ENCODE measurements around the gene MYO10.

Gene MYO10

GRCh38 chr5:16862777-16863176, 73.3 kb downstream of the MYO10 start:
- peak overlapping the region; percentile 42 for H3K27ac ChIP-seq (ENCODE audit: low read depth, low read length, severe bottlenecking)
- no peak overlapping the region for H3K4me3 ChIP-seq (ENCODE audit: extremely low read depth, insufficient read depth, low read length, poor library complexity, severe bottlenecking)
- peaks cover 82% of the 10 kb centered on the region for H3K36me3 ChIP-seq (ENCODE audit: control insufficient read depth, insufficient read depth, low read length)
- peaks cover 32% of the 10 kb centered on the region for H3K4me1 ChIP-seq (ENCODE audit: control insufficient read depth, insufficient read depth, low read length, poor library complexity, severe bottlenecking)
- WGBS, 2 experiments (ENCODE audit: insufficient coverage in 2 of 2) = 82 to 83% methylated on average over 2 to 3 of the region's 3 CpGs
- peaks cover 5% of the 10 kb centered on the region for H3K9me3 ChIP-seq (ENCODE audit: control insufficient read depth, low read length)

GRCh38 chr5:16859346-16859745, 76.7 kb downstream of the MYO10 start:
- Histone ChIP-seq H3K9me3 (ENCODE audit: control insufficient read depth, low read length) (peaks cover 5% of the 10 kb centered on the region), H3K36me3 (ENCODE audit: control insufficient read depth, insufficient read depth, low read length) (peaks cover 70% of the 10 kb centered on the region), H3K4me1 (ENCODE audit: control insufficient read depth, insufficient read depth, low read length, poor library complexity, severe bottlenecking) (peaks cover 30% of the 10 kb centered on the region), H3K27ac (ENCODE audit: low read depth, low read length, severe bottlenecking) (no peak overlapping the region), H3K4me3 (ENCODE audit: extremely low read depth, insufficient read depth, low read length, poor library complexity, severe bottlenecking) (no peak overlapping the region)

- 100% methylated on average over 4 of the region's 6 CpGs for WGBS, 2 experiments (ENCODE audit: insufficient coverage in 2 of 2)
- no peak overlapping the region for H3K4me3 ChIP-seq (ENCODE audit: extremely low read depth, insufficient read depth, low read length, poor library complexity, severe bottlenecking)
- H3K9me3 ChIP-seq (ENCODE audit: control insufficient read depth, low read length) = peaks cover 5% of the 10 kb centered on the region
- peaks cover 24% of the 10 kb centered on the region for H3K4me1 ChIP-seq (ENCODE audit: control insufficient read depth, insufficient read depth, low read length, poor library complexity, severe bottlenecking)
- H3K27ac ChIP-seq (ENCODE audit: low read depth, low read length, severe bottlenecking) = no peak overlapping the region
- peaks cover 61% of the 10 kb centered on the region for H3K36me3 ChIP-seq (ENCODE audit: control insufficient read depth, insufficient read depth, low read length)
These were observed 77.9 kb downstream of the MYO10 start for GRCh38 chr5:16858151-16858550.

- 88 to 89% methylated on average over 4 of the region's 4 CpGs for WGBS, 2 experiments (ENCODE audit: insufficient coverage in 2 of 2)
- Histone ChIP-seq H3K4me1 (ENCODE audit: control insufficient read depth, insufficient read depth, low read length, poor library complexity, severe bottlenecking) (peaks cover 24% of the 10 kb centered on the region), H3K4me3 (ENCODE audit: extremely low read depth, insufficient read depth, low read length, poor library complexity, severe bottlenecking) (no peak overlapping the region), H3K9me3 (ENCODE audit: control insufficient read depth, low read length) (peaks cover 5% of the 10 kb centered on the region), H3K36me3 (ENCODE audit: control insufficient read depth, insufficient read depth, low read length) (peaks cover 64% of the 10 kb centered on the region), H3K27ac (ENCODE audit: low read depth, low read length, severe bottlenecking) (no peak overlapping the region)
These were observed 78.5 kb downstream of the MYO10 start for GRCh38 chr5:16857635-16858034.

GRCh38 chr5:16856531-16856930, 79.6 kb downstream of the MYO10 start:
- Histone ChIP-seq H3K36me3 (ENCODE audit: control insufficient read depth, insufficient read depth, low read length) (peaks cover 61% of the 10 kb centered on the region), H3K4me1 (ENCODE audit: control insufficient read depth, insufficient read depth, low read length, poor library complexity, severe bottlenecking) (peaks cover 24% of the 10 kb centered on the region), H3K4me3 (ENCODE audit: extremely low read depth, insufficient read depth, low read length, poor library complexity, severe bottlenecking) (no peak overlapping the region), H3K9me3 (ENCODE audit: control insufficient read depth, low read length) (peaks cover 5% of the 10 kb centered on the region), H3K27ac (ENCODE audit: low read depth, low read length, severe bottlenecking) (no peak overlapping the region)
- 83 to 96% methylated on average over 1 to 4 of the region's 5 CpGs for WGBS, 2 experiments (ENCODE audit: insufficient coverage in 2 of 2)

- peak overlapping the region; percentile 30 for H3K27ac ChIP-seq (ENCODE audit: low read depth, low read length, severe bottlenecking)
- H3K9me3 ChIP-seq (ENCODE audit: control insufficient read depth, low read length) = peaks cover 5% of the 10 kb centered on the region
- H3K4me3 ChIP-seq (ENCODE audit: extremely low read depth, insufficient read depth, low read length, poor library complexity, severe bottlenecking) = no peak overlapping the region
- 83 to 91% methylated on average over 9 to 10 of the region's 10 CpGs for WGBS, 2 experiments (ENCODE audit: insufficient coverage in 2 of 2)
- peaks cover 60% of the 10 kb centered on the region for H3K36me3 ChIP-seq (ENCODE audit: control insufficient read depth, insufficient read depth, low read length)
- peaks cover 24% of the 10 kb centered on the region for H3K4me1 ChIP-seq (ENCODE audit: control insufficient read depth, insufficient read depth, low read length, poor library complexity, severe bottlenecking)
These were observed 80.2 kb downstream of the MYO10 start for GRCh38 chr5:16855898-16856297.

GRCh38 chr5:16855485-16855884, 80.6 kb downstream of the MYO10 start:
- H3K27ac ChIP-seq (ENCODE audit: low read depth, low read length, severe bottlenecking) = peak overlapping the region; percentile 30
- H3K4me1 ChIP-seq (ENCODE audit: control insufficient read depth, insufficient read depth, low read length, poor library complexity, severe bottlenecking) = peaks cover 24% of the 10 kb centered on the region
- H3K4me3 ChIP-seq (ENCODE audit: extremely low read depth, insufficient read depth, low read length, poor library complexity, severe bottlenecking) = no peak overlapping the region
- 73 to 75% methylated on average over 5 of the region's 5 CpGs for WGBS, 2 experiments (ENCODE audit: insufficient coverage in 2 of 2)
- H3K36me3 ChIP-seq (ENCODE audit: control insufficient read depth, insufficient read depth, low read length) = peaks cover 56% of the 10 kb centered on the region
- H3K9me3 ChIP-seq (ENCODE audit: control insufficient read depth, low read length) = peaks cover 5% of the 10 kb centered on the region

GRCh38 chr5:16854351-16854750, 81.7 kb downstream of the MYO10 start:
- Histone ChIP-seq H3K4me3 (ENCODE audit: extremely low read depth, insufficient read depth, low read length, poor library complexity, severe bottlenecking) (no peak overlapping the region), H3K9me3 (ENCODE audit: control insufficient read depth, low read length) (peaks cover 3% of the 10 kb centered on the region), H3K4me1 (ENCODE audit: control insufficient read depth, insufficient read depth, low read length, poor library complexity, severe bottlenecking) (peaks cover 24% of the 10 kb centered on the region), H3K27ac (ENCODE audit: low read depth, low read length, severe bottlenecking) (no peak overlapping the region), H3K36me3 (ENCODE audit: control insufficient read depth, insufficient read depth, low read length) (peaks cover 44% of the 10 kb centered on the region)
- 100% methylated on average over 1 of the region's 2 CpGs for WGBS, 2 experiments (ENCODE audit: insufficient coverage in 2 of 2)

GRCh38 chr5:16853518-16853917, 82.6 kb downstream of the MYO10 start:
- Histone ChIP-seq H3K9me3 (ENCODE audit: control insufficient read depth, low read length) (no peaks in the 10 kb centered on the region), H3K4me1 (ENCODE audit: control insufficient read depth, insufficient read depth, low read length, poor library complexity, severe bottlenecking) (peaks cover 24% of the 10 kb centered on the region), H3K36me3 (ENCODE audit: control insufficient read depth, insufficient read depth, low read length) (peaks cover 45% of the 10 kb centered on the region), H3K27ac (ENCODE audit: low read depth, low read length, severe bottlenecking) (no peak overlapping the region), H3K4me3 (ENCODE audit: extremely low read depth, insufficient read depth, low read length, poor library complexity, severe bottlenecking) (no peak overlapping the region)
- 83 to 91% methylated on average over 4 of the region's 4 CpGs for WGBS, 2 experiments (ENCODE audit: insufficient coverage in 2 of 2)

- Histone ChIP-seq H3K4me1 (ENCODE audit: control insufficient read depth, insufficient read depth, low read length, poor library complexity, severe bottlenecking) (peaks cover 20% of the 10 kb centered on the region), H3K27ac (ENCODE audit: low read depth, low read length, severe bottlenecking) (peak overlapping the region; percentile 44), H3K9me3 (ENCODE audit: control insufficient read depth, low read length) (no peaks in the 10 kb centered on the region), H3K36me3 (ENCODE audit: control insufficient read depth, insufficient read depth, low read length) (peaks cover 41% of the 10 kb centered on the region), H3K4me3 (ENCODE audit: extremely low read depth, insufficient read depth, low read length, poor library complexity, severe bottlenecking) (no peak overlapping the region)
- 88 to 90% methylated on average over 5 of the region's 7 CpGs for WGBS, 2 experiments (ENCODE audit: insufficient coverage in 2 of 2)
These were observed 83.7 kb downstream of the MYO10 start for GRCh38 chr5:16852251-16853005.

GRCh38 chr5:16849775-16850174, 86.3 kb downstream of the MYO10 start:
- Histone ChIP-seq H3K27ac (ENCODE audit: low read depth, low read length, severe bottlenecking) (no peak overlapping the region), H3K4me3 (ENCODE audit: extremely low read depth, insufficient read depth, low read length, poor library complexity, severe bottlenecking) (no peak overlapping the region), H3K9me3 (ENCODE audit: control insufficient read depth, low read length) (no peaks in the 10 kb centered on the region), H3K4me1 (ENCODE audit: control insufficient read depth, insufficient read depth, low read length, poor library complexity, severe bottlenecking) (peaks cover 13% of the 10 kb centered on the region), H3K36me3 (ENCODE audit: control insufficient read depth, insufficient read depth, low read length) (peaks cover 47% of the 10 kb centered on the region)
- WGBS, 2 experiments (ENCODE audit: insufficient coverage in 2 of 2) = 93% methylated on average over 2 to 3 of the region's 4 CpGs

Measured in mesodermal cell (in vitro differentiated cells).